ENCODE data around the gene TOM1. TPM values are rescaled to one million over a fixed set of nuclear protein-coding genes. Genes with fewer than 3 reads are reported as not detected.

TOM1 gene
- total RNA-seq (2022; extraction: Qiagen RNA extraction; ENCODE audit: low read depth) = 10.3 to 13.2 TPM (median 11.7 TPM) in 5 replicates

GRCh38 chr22:35299673-35300499, at the start of gene TOM1:
TOM1 (plus strand) TSS chr22:35299894; CDS start chr22:35299929, 35 bp downstream.

GRCh38 chr22:35257321-35258190, 42.1 kb upstream of the TOM1 start, which contains the start of gene HMGXB4:
HMGXB4 (plus strand) TSS chr22:35257493; CDS start chr22:35262391, 4,898 bp downstream.

DNA sequence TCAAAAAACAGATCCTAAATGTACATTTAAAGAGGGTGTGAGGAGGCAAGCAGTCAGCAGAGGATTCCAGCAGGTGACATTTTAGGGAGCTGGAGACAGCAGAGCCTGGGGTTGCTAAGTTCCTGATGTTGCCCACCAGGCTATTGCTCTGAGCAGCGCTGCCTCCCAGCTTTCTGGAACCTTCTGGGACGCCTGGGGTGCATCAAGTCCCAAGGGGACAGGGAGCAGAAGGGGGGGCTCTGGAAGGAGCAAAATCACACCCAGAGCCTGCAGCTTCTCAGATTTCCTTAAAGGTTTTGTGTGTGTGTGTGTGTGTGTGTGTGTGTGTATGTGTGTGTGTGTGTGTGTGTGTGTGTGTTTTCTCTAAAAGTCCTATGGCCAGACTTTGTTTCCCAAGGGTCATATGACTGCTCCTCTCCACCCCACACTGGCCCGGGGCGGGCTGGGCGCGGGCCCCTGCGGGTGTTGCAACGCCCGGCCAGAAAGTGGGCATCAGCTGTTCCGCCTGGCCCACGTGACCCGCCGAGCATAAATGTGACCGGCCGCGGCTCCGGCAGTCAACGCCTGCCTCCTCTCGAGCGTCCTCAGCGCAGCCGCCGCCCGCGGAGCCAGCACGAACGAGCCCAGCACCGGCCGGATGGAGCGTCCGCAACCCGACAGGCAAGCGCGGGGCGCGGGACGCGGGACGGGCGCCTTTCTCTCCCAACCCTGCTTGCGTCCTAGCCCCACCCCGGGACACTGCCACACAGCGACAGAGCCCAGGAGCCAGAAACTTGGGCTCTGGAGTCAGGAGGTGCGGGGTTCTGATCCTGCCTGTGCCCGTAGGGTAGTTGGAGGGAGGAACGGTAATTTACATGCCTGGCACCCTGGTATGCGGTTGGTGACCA, 81.1 kb downstream of the TOM1 start, which contains the start of gene HMOX1:
TSS of gene HMOX1 (plus strand) at position 560 of the 887 bp plus-strand sequence. CDS start at position 638, 78 bp downstream.

Other genes starting within 250 kb of the TOM1 start
- not detected in 5 replicates for gene ISX, start 233.7 kb upstream of the TOM1 start, total RNA-seq (2022; extraction: Qiagen RNA extraction; ENCODE audit: low read depth)
- 8.8 to 14.6 TPM (median 11.6 TPM) in 5 replicates for gene HMGXB4, start 42.4 kb upstream of the TOM1 start, total RNA-seq (2022; extraction: Qiagen RNA extraction; ENCODE audit: low read depth)
- gene HMOX1, start 81.2 kb downstream of the TOM1 start, total RNA-seq (2022; extraction: Qiagen RNA extraction; ENCODE audit: low read depth) = 416 to 649 TPM (median 496 TPM) in 5 replicates
- 57.7 to 93.9 TPM (median 88.6 TPM) in 5 replicates for gene MCM5, start 100.2 kb downstream of the TOM1 start, total RNA-seq (2022; extraction: Qiagen RNA extraction; ENCODE audit: low read depth)
- 0.80 to 1.1 TPM (median 0.95 TPM) in 5 replicates for gene RASD2, start 240.9 kb downstream of the TOM1 start, total RNA-seq (2022; extraction: Qiagen RNA extraction; ENCODE audit: low read depth)